ENCODE measurements around the gene EIF4EBP3. TPM values are rescaled to one million over a fixed set of nuclear protein-coding genes. Genes with fewer than 3 reads are reported as not detected.

Gene EIF4EBP3
- total RNA-seq, 4 donors from 2014 or later: 38.6 to 118 (median 51.8) TPM

DNA sequence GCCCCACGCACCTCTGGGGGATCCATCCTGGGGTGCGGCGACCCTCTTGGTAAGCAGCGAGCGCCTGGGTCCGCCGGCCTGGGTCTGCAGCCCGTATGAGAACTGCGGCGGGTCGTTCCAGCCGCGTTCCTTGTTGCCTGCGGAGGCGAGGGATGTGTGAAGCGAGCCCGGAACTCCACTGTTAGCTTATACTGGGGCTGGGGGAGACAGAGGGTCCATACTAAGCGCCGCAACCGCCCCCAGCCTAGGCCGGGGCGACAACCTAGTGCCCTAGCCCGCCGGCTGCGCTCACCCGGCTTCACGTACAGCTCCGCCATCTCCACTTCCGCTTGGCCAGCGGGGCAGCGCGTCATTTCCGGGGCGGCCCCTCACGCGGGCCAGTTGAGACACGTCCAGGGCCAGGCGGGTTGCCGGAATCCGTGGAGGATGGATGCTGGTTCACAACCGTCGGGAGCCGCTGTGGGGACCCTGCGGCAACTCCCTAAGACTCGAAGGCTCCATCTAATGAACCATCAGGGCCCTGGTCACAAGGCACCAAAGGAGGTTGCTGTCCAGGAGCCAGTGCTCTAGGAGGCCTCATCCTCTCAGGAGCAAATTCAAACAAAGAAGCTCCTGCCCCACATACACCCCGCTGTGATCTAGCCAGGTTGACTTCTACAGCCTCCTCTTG, 9.8 kb downstream of the EIF4EBP3 start, which contains the start of gene SRA1:
Gene SRA1 (minus strand): TSS at position 338 of the 670 bp plus-strand sequence. CDS start 21 bp downstream, at position 317.
- Histone ChIP-seq H3K27ac (peak within 1 kb of the TSS; percentile 88 to 97 (median 92)), H3K36me3 (peaks cover 0 to 11% of the 10 kb centered on the region in 2 donors), H3K9me3 (no peaks in the 10 kb centered on the region), H3K4me1 (peaks cover 37 to 39% of the 10 kb centered on the region in 2 donors), H3K4me3 (peak within 1 kb of the TSS; percentile 54 to 99 (median 80)), H3K27me3 (no peaks in the 10 kb centered on the region)
- TF ChIP-seq POLR2A (IDR thresholded peaks at IDR 0.05): peak; percentile 94 to 97
- TF ChIP-seq, protein P1, sequence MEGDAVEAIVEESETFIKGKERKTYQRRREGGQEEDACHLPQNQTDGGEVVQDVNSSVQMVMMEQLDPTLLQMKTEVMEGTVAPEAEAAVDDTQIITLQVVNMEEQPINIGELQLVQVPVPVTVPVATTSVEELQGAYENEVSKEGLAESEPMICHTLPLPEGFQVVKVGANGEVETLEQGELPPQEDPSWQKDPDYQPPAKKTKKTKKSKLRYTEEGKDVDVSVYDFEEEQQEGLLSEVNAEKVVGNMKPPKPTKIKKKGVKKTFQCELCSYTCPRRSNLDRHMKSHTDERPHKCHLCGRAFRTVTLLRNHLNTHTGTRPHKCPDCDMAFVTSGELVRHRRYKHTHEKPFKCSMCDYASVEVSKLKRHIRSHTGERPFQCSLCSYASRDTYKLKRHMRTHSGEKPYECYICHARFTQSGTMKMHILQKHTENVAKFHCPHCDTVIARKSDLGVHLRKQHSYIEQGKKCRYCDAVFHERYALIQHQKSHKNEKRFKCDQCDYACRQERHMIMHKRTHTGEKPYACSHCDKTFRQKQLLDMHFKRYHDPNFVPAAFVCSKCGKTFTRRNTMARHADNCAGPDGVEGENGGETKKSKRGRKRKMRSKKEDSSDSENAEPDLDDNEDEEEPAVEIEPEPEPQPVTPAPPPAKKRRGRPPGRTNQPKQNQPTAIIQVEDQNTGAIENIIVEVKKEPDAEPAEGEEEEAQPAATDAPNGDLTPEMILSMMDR (IDR thresholded peaks at IDR 0.05 in 4 of 5, conservative IDR thresholded peaks at IDR 0.05 in 1 of 5): no peak
- intact Hi-C loops (cut with DNase I; ENCODE audit: low total_unique reads) (loop anchor here (10.0 kb wide), 1 partner anchor 312 kb away; no protein-coding TSS in a partner anchor), in situ Hi-C loops (cut with MboI; ENCODE audit: low sequenced_read_pairs in 4 of 4) (loop anchor here in 1 of 4 donors (25.0 kb wide), 1 partner anchor 320 kb away; no protein-coding TSS in a partner anchor)
- ATAC-seq (peak; percentile 88 to 90), DNase-seq (peak; percentile 83 to 87)

DNA sequence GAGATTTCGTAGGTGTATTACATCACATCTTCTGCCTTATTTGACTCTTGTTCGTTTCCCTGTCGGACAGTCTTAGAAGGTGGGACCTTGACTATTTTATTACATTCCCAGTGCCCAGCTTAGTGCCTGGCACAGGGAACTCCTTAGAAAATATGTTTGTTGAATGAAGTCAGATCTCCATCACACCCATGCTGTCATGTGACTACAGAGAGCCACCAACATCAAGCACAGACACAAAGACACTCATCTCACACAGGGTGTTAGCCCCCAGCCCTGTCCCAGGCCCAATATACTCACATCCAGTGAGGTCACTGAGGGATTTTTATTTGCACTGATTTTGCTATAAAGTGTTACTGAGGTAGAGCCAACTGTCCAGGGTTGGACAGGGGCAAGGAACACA, 10.5 kb downstream of the EIF4EBP3 start:
- peaks cover 44 to 45% of the 10 kb centered on the region in 2 donors for H3K4me1 ChIP-seq
- TF ChIP-seq POLR2A (IDR thresholded peaks at IDR 0.05): no peak
- TF ChIP-seq, protein P1 (IDR thresholded peaks at IDR 0.05 in 4 of 5, conservative IDR thresholded peaks at IDR 0.05 in 1 of 5): no peak
- H3K27ac ChIP-seq: peak overlapping the region; percentile 88 to 97 (median 92)
- H3K4me3 ChIP-seq: peak overlapping the region in 1 of 4 donors; percentile 94
- H3K27me3 ChIP-seq: no peaks in the 10 kb centered on the region
- ATAC-seq (no peak), DNase-seq (no peak)
- in situ Hi-C loops (cut with MboI; ENCODE audit: low sequenced_read_pairs in 4 of 4): loop anchor here in 1 of 4 donors (25.0 kb wide), 1 partner anchor 321 kb away; no protein-coding TSS in a partner anchor
- no peaks in the 10 kb centered on the region for H3K9me3 ChIP-seq
- H3K36me3 ChIP-seq: peaks cover 0 to 10% of the 10 kb centered on the region in 2 donors
- intact Hi-C loops (cut with DNase I; ENCODE audit: low total_unique reads): loop anchor here (10.0 kb wide), 1 partner anchor 313 kb away; no protein-coding TSS in a partner anchor

DNA sequence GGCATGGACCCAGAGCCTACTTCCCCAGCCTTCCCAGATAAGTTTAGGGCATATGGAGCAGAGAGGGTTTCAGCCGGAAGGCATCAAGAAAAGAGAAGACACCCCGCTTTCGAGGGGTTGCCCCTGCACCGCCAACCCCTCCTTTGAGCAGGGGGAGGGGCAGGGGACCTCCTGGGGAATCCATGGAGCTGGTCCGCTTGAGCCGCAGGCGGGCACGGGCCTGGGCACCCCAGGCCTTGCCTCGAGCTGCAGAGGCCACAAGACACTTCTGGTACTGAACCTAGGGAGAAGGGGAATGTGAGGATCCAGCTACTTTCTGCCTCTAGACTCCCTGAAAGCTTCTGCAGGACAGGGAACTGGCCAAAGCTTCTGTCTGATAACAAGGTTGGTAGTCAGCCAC, 11.1 kb downstream of the EIF4EBP3 start:
- DNase-seq (no peak), ATAC-seq (no peak)
- Histone ChIP-seq H3K36me3 (peaks cover 0 to 10% of the 10 kb centered on the region in 2 donors), H3K4me1 (peaks cover 50 to 51% of the 10 kb centered on the region in 2 donors), H3K4me3 (no peak overlapping the region), H3K9me3 (no peaks in the 10 kb centered on the region), H3K27ac (peak overlapping the region in 3 of 4 donors; percentile 88 to 97 (median 95)), H3K27me3 (no peaks in the 10 kb centered on the region)
- intact Hi-C loops (cut with DNase I; ENCODE audit: low total_unique reads) (loop anchor here (10.0 kb wide), 1 partner anchor 314 kb away; no protein-coding TSS in a partner anchor), in situ Hi-C loops (cut with MboI; ENCODE audit: low sequenced_read_pairs in 4 of 4) (loop anchor here in 1 of 4 donors (25.0 kb wide), 1 partner anchor 321 kb away; no protein-coding TSS in a partner anchor)
- TF ChIP-seq, protein P1 (IDR thresholded peaks at IDR 0.05 in 4 of 5, conservative IDR thresholded peaks at IDR 0.05 in 1 of 5): no peak
- TF ChIP-seq POLR2A (IDR thresholded peaks at IDR 0.05): no peak

DNA sequence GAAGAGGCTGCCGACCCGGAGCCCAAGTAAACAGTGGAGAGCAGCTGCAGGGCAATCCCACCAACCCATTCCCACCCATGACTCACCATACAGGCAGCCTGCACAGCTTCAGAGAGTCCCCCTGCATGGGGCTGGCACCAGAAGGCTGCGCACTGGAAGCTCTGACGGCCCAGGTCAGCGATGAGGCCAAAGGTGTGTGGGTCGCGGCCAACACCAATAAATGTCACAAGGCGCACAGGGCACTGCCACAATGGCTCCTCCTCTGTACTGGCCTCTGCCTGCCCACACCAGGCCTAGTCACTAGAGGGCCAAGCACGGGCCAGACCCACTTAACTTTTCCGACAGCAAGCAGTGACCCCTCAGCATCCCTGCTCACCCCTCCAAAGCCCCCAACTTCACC, 12.8 kb downstream of the EIF4EBP3 start:
- in situ Hi-C loops (cut with MboI; ENCODE audit: low sequenced_read_pairs in 4 of 4) (loop anchor here in 1 of 4 donors (25.0 kb wide), 1 partner anchor 323 kb away; no protein-coding TSS in a partner anchor), intact Hi-C loops (cut with DNase I; ENCODE audit: low total_unique reads) (no loop called here)
- TF ChIP-seq POLR2A (IDR thresholded peaks at IDR 0.05): no peak
- TF ChIP-seq, protein P1 (IDR thresholded peaks at IDR 0.05 in 4 of 5, conservative IDR thresholded peaks at IDR 0.05 in 1 of 5): no peak
- ATAC-seq (no peak), DNase-seq (no peak)
- H3K4me1 ChIP-seq: peaks cover 42 to 43% of the 10 kb centered on the region in 2 donors
- H3K4me3 ChIP-seq: no peak overlapping the region
- peak overlapping the region in 1 of 4 donors; percentile 88 for H3K27ac ChIP-seq
- H3K27me3 ChIP-seq: no peaks in the 10 kb centered on the region
- no peaks in the 10 kb centered on the region for H3K9me3 ChIP-seq
- H3K36me3 ChIP-seq: peaks cover 0 to 10% of the 10 kb centered on the region in 2 donors
